ENCODE data around the gene TMEM52B.

TMEM52B gene

DNA sequence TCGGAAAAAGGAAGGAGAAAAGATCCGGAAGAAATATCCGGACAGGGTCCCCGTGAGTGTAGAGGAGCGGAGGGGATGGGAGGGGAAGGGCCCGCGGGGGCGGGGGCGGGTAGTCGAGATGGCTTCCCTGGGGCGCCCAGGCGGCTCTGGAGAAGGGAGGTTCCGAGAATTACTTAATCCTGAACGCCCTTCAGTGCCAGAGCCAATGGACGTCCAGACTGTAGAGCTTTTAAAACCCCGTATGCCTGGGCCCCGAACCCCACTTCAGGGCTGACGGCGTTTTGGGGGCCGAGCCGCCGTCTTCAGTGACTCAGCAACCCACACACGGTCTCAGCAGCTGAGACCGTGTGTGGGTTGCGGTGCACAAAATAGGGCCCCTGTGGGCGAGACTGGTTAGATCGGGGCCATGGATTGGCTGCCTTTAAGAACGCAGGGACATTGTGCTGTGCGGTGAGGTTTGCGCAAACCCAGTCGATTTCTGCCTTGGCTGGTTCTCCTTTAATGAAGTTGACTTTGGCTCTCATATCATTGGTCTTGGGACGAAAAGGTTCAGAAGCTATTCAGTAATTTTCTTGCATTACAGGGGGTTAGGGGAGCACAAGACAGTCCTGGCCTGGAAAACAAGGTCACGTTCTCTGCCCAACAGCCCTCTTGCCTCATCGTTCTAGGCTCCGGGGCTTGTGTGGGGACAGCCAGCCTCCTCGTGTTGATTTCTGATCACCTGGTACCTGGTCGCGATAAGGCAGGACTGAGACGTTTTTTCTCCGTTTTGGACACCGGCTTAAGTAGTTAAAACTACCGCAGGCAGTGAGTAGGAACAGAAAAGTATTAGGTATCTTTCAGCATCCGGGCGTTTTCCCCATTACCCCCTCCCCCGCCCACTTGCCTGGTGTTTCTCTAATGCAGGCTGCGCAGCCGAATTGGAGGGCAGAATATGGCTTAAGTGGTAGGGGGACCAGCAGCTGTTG is 34.6 kb downstream of the TMEM52B start:
- Histone ChIP-seq H4K20me1 (ENCODE audit: insufficient read depth, low read length) (no peaks in the 10 kb centered on the region), H3K9ac (ENCODE audit: low read depth, low read length) (peak overlapping the region; percentile 64), H3K4me3 (ENCODE audit: low read depth in 1 of 2, low read length in 2 of 2) (peak overlapping the region; percentile 95 to 98), H3K79me2 (ENCODE audit: insufficient read depth, low read length) (no peaks in the 10 kb centered on the region), H3K27ac (ENCODE audit: low read length) (peak overlapping the region; percentile 59; the same call in 1 of the 2 replicates), H3K4me1 (ENCODE audit: insufficient read depth, low read length) (peaks cover 38% of the 10 kb centered on the region), H2AFZ (ENCODE audit: low read depth, low read length) (peak overlapping the region; percentile 97), H3K9me3 (ENCODE audit: insufficient read depth, low read length, severe bottlenecking) (no peaks in the 10 kb centered on the region), H3K27me3 (ENCODE audit: insufficient read depth, low read length, poor library complexity) (peaks cover 10% of the 10 kb centered on the region), H3K4me2 (ENCODE audit: insufficient read depth, low read length) (peak overlapping the region; percentile 100), H3K36me3 (ENCODE audit: insufficient read depth, low read length) (no peaks in the 10 kb centered on the region)
- TF ChIP-seq EZH2 (IDR thresholded peaks at IDR 0.05; ENCODE audit: borderline replicate concordance, low read depth, low read length, severe bottlenecking), result peak; percentile 41
- TF ChIP-seq, protein P1, sequence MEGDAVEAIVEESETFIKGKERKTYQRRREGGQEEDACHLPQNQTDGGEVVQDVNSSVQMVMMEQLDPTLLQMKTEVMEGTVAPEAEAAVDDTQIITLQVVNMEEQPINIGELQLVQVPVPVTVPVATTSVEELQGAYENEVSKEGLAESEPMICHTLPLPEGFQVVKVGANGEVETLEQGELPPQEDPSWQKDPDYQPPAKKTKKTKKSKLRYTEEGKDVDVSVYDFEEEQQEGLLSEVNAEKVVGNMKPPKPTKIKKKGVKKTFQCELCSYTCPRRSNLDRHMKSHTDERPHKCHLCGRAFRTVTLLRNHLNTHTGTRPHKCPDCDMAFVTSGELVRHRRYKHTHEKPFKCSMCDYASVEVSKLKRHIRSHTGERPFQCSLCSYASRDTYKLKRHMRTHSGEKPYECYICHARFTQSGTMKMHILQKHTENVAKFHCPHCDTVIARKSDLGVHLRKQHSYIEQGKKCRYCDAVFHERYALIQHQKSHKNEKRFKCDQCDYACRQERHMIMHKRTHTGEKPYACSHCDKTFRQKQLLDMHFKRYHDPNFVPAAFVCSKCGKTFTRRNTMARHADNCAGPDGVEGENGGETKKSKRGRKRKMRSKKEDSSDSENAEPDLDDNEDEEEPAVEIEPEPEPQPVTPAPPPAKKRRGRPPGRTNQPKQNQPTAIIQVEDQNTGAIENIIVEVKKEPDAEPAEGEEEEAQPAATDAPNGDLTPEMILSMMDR (IDR thresholded peaks at IDR 0.05; ENCODE audit: borderline replicate concordance, extremely low read depth, low read length, poor library complexity, severe bottlenecking), result no peak
- ATAC-seq (ENCODE audit: insufficient read depth, low read depth) (peak; percentile 74), DNase-seq (peak; percentile 69)

DNA sequence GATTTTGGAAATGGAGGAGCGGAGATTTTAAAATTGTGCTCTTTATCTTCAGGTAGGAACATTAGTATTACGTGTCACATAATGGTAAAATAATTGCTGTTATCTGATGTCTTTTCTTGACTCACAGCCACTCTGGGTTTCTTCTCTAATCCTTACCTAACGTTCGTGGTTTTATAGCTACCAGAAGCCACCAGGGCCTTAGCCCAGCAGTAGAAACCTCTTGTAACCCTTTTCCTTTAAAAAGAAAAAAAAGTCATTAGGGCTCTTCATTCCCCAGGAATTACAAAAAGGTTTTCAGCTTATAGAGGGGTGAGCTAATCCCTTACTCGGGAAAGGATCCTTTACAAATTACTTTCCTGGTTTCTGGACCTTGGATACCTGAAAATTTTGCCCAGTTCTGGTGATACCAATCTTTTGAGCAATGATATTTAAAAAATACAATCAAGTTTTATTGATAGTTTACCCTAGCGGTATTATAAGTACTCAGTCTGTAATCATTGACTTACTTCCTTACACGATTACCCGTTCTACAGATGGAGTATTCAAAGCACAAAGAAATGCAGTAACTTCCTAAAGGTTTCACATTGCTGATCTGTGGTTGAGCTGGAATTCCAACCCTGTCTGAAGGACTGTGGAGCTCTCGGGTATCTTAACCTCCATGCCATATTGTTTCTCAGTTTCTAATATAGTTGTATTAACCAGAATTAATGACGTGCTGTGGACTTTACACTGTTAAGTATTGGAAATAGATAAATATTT is 35.5 kb downstream of the TMEM52B start:
- Histone ChIP-seq H3K27ac (ENCODE audit: low read length) (no peak overlapping the region), H3K4me3 (ENCODE audit: low read depth in 1 of 2, low read length in 2 of 2) (peak overlapping the region in 1 of 2 experiments; percentile 95; a peak in 2 of 4 replicates), H3K36me3 (ENCODE audit: insufficient read depth, low read length) (no peaks in the 10 kb centered on the region), H3K79me2 (ENCODE audit: insufficient read depth, low read length) (no peaks in the 10 kb centered on the region), H2AFZ (ENCODE audit: low read depth, low read length) (no peak overlapping the region), H4K20me1 (ENCODE audit: insufficient read depth, low read length) (no peaks in the 10 kb centered on the region), H3K4me1 (ENCODE audit: insufficient read depth, low read length) (peaks cover 38% of the 10 kb centered on the region), H3K9ac (ENCODE audit: low read depth, low read length) (no peak overlapping the region), H3K9me3 (ENCODE audit: insufficient read depth, low read length, severe bottlenecking) (no peaks in the 10 kb centered on the region), H3K4me2 (ENCODE audit: insufficient read depth, low read length) (peak overlapping the region; percentile 100), H3K27me3 (ENCODE audit: insufficient read depth, low read length, poor library complexity) (peaks cover 10% of the 10 kb centered on the region)
- DNase-seq (no peak), ATAC-seq (ENCODE audit: insufficient read depth, low read depth) (no peak)
- TF ChIP-seq, protein P1 (IDR thresholded peaks at IDR 0.05; ENCODE audit: borderline replicate concordance, extremely low read depth, low read length, poor library complexity, severe bottlenecking), result no peak
- no peak for TF ChIP-seq EZH2 (IDR thresholded peaks at IDR 0.05; ENCODE audit: borderline replicate concordance, low read depth, low read length, severe bottlenecking)

DNA sequence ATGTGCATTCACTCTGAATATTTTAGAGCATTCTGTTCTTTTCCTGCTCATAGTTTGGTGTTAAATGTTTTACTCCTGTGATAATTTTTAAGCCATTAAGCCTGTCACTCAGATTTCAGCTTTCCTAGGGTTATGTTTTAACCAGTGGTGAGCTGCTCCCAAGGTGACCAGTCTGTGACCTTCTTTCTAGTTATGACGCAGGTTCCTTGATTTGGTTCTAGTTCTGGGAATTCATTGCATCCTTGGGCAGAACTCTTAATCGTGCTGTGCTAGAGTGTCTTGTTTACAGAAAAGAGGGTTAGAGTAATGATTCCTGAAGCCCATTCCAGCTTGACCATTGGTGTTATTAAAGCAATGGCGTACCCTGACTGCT is 36.0 kb downstream of the TMEM52B start:
- Histone ChIP-seq H3K4me2 (ENCODE audit: insufficient read depth, low read length) (peak overlapping the region; percentile 16; the same call in 1 of the 2 replicates), H3K79me2 (ENCODE audit: insufficient read depth, low read length) (no peaks in the 10 kb centered on the region), H3K27me3 (ENCODE audit: insufficient read depth, low read length, poor library complexity) (peaks cover 10% of the 10 kb centered on the region), H2AFZ (ENCODE audit: low read depth, low read length) (no peak overlapping the region), H4K20me1 (ENCODE audit: insufficient read depth, low read length) (no peaks in the 10 kb centered on the region), H3K9me3 (ENCODE audit: insufficient read depth, low read length, severe bottlenecking) (no peaks in the 10 kb centered on the region), H3K36me3 (ENCODE audit: insufficient read depth, low read length) (no peaks in the 10 kb centered on the region), H3K27ac (ENCODE audit: low read length) (no peak overlapping the region), H3K4me1 (ENCODE audit: insufficient read depth, low read length) (peaks cover 38% of the 10 kb centered on the region), H3K9ac (ENCODE audit: low read depth, low read length) (no peak overlapping the region), H3K4me3 (ENCODE audit: low read depth in 1 of 2, low read length in 2 of 2) (no peak overlapping the region)
- TF ChIP-seq EZH2 (IDR thresholded peaks at IDR 0.05; ENCODE audit: borderline replicate concordance, low read depth, low read length, severe bottlenecking), result no peak
- TF ChIP-seq, protein P1 (IDR thresholded peaks at IDR 0.05; ENCODE audit: borderline replicate concordance, extremely low read depth, low read length, poor library complexity, severe bottlenecking), result no peak
- no peak for ATAC-seq (ENCODE audit: insufficient read depth, low read depth)
- no peak for DNase-seq

All from DND-41 (cell line).